ENCODE measurements around the gene P2RX1.

P2RX1 gene

GRCh38 chr17:3915995-3916696 lies at the start of gene P2RX1:
Gene P2RX1, minus strand, starts transcription at chr17:3916465. Its CDS starts 240 bp downstream, at chr17:3916225.
- DNase-seq, result peak; percentile 47

GRCh38 chr17:3965118-3965800 lies 49.0 kb upstream of the P2RX1 start:
- peak; percentile 79 for DNase-seq

DNA sequence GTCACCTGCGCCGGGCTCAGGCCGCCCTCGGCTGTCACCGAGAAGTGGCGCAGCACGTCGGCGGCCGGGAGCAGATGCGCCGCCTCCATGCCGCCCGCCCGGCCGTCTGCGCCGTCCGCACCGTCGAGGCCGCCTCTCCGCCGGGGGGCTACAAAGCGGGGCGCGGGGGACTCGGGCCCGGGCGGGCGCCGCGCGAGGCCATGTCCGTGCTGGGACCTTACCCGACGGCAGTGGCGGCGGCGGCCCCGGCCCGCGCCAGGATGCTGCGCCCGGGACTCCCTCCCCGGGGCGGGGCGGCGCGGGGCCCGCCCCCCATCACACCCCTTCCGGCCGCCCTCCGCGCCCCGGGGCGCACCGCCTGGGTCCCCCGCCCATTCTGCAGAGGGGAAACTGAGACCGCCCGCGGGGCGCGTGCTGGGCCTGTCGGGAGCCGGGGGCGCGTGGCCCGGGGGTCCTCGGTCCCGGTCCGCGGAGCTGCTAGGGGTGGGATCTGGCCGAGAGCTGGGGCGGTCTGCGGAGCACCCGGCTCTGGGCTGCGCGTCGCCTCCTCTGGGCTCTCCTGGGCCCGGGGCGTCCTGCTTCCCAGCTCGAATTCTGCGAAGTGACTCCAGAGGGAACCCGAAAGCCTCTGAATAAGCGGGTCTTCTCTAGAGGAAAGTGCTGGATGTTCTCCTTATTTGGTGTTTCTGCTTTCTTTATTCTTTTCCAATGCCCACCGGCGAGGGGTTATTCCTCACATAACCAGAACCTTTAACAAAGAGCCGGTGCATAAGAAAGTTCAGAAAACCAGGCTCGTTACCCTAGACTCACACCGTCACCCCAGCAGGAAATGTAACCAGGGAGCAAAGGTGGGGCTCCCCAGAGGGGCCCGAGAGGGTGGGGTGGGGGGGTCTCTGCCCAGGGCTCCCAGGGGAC lies 48.2 kb upstream of the P2RX1 start, which contains the start of gene ATP2A3:
TSS of gene ATP2A3 (minus strand) at position 235 of the 915 bp plus-strand sequence. CDS start at position 89, 146 bp downstream.
- peak; percentile 83 for DNase-seq

DNA sequence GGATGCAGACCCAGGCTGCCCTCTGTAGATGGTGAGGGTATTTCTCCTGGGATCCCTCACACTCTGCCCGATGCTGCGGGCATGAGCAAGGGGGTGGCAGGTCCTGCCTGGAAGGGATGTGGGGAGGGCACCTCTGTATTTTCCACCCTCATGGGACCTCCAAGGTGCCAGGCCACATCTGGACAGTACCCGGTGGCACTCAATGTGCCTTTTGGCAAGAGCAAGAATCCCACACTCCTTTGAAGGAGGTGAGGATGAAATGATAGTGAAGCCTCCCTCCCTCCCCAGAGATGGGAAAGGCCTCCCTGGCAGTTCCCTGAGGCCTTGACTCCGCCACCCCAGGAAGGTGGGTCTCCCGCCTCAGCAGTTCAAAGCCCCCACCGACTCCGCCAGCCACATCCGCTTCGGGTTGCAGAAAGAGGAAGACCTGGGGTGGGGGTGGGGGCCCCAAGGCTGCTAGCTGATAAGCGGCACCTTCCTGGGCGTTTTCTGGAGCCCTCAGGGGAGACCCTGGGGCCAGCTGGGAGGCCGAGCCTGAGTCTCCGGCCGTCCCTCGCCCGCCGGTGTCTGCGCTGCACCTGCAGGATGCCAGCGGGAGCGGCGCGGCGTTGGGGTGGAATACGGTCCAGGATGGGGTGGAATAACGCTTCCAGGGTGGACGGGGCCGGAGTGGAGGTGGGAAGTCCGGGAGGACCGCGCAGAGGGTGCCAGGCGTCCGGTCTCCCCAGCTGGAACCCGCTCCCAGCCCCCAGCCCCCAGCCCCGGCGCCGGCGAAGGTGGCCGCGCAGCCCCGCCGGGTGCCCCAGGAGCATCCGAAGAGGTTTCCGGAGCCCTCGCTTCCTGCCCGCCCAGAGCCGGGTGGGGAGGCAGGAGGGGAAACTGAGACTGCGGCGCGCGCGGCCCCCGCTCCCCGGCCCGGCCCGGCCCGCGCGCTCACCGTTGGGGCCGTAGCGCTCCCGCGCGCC lies 47.3 kb upstream of the P2RX1 start:
- peak; percentile 89 for DNase-seq

- DNase-seq, result no peak
Observed at GRCh38 chr17:3962965-3963236, 46.6 kb upstream of the P2RX1 start.

DNA sequence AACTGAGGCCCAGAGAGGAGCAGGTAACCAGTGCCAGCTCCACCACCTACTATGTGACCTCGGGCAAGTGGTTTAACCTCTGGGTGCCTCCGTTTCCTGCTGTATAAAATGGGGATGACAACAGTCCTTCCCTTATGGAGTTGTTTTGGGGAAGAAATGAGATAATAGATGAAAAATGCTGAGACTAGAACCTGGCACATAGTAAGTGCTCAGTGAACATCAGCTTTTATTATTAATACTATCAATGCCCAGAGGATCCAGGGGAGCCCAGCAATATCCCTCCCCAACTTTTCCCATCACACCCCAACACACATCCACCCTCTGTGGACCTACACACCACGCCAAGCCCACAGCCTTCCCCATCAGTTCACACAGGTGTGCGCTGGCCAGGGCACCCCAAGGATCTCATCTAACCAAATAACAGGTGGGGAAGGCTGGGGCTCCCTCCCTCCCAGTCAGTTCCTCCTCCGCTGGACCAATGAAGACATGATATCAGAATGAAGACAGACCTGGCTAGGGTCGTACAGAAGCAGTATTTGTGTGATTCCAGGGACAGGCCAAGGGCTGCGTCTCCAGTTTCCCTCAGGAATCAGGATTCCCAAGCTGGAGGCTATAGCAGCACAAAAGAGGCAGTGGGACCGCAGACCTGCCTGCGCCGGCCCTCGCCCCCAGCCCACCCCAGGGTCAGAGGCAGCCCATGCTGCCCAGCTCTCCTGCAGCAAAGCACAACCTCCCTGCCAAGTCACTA lies 46.1 kb upstream of the P2RX1 start:
- DNase-seq, result peak; percentile 0

DNA sequence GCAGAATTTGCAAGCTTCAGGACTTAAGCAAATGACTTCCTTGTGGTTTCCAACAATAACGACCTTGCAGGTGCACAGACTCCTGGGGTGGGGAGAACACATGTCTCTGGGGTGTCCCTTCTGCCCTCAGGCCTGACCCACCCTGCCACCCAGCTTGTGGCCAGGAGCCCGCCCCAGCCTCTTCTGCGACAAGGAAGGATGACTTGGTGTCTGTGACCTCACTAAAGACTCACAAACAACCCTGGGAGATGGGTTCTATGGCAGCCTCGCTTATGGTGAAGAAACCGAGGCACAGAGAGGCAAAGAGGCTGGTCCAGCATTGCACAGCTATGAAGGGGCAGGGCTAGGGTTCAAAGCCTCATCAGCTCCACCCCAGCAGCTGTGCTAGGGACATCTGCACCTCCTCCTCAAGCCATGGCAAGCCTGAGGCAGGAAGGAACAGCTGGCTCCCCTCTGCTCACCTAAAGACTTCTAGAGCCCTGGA lies 45.3 kb upstream of the P2RX1 start:
- DNase-seq, result peak; percentile 63

DNA sequence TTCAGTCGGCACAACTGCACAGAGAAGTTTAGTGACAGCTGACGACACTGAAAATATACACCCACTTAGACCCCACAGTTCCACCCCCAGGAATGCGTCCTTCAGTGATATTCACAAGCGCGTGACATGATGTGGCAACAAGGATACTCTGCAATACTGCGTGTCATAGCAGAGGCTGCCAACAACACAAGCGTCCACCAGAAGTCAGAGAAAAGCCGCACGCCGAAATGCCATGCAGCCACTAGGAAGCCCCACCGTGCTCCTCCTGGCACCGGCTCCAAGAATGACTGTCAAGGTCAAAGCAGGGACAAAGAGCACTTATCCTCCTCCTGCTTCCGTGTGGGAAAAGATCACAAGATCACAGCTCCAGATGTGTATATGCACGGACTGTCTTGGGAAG lies 44.5 kb upstream of the P2RX1 start:
- DNase-seq, result no peak

DNA sequence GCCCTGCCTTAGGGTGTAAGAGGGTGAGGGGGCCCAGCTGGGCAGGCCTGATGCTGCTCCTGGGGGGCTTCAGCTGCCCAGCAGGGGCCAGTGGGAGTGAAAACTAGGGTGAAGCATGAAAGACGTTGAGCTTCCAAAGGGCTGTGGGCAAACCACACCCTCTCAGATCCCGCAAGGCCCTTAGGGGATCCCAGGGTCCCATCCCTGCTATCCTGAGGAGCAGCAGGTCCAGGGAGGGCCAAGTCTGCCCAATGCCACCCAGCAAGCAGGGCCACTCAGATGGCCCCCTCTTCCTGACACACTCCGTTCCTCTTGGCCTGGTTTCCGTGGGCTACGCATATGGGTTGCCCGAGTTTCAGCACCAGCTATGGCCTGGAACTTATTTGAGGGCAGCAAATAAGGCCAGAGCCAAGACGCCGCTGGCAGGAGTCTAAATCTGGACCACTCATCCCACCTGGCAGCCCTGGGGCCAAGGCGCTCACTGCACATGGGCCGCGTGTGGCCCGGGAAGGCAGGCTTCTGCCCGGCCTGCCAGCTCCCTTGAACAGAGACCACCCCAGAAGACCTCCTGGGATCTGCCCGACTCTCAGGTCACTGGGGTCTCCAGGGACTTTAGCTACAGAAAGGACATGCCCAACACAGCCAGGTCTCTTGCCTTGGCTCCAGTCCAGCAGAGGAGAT lies 43.8 kb upstream of the P2RX1 start:
- DNase-seq, result no peak

DNA sequence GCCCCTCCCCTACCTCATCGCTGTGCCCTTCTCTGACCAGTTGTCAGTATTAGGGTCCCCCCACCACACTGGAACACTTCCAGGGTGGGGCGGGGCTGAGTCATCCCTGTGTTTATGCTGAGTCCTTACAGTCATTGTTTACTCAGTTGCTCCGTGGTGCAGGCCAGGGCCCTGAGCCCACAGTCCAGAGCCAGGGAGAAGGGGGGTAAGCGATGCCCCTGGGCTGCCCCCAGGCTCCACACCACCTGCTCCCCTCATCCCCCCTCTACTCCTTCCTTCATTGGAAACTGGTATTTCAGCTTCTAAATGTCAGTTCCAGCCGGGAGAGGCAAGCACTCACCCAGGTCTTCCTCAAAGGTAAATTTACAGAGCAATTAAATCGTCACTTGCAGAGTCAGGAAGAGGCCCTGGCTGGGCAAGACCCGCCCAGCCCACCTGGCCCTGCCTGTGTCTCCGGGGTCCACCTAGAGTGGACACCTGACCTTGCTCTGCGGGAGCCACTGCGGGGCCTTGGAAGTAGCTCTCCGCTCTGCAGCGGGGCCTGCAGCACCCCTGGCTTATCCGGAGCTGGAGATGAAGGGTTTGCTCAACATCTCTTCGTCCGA lies 43.1 kb upstream of the P2RX1 start:
- peak; percentile 26 for DNase-seq

GRCh38 chr17:3957735-3958599 lies 41.7 kb upstream of the P2RX1 start:
- no peak for DNase-seq

DNA sequence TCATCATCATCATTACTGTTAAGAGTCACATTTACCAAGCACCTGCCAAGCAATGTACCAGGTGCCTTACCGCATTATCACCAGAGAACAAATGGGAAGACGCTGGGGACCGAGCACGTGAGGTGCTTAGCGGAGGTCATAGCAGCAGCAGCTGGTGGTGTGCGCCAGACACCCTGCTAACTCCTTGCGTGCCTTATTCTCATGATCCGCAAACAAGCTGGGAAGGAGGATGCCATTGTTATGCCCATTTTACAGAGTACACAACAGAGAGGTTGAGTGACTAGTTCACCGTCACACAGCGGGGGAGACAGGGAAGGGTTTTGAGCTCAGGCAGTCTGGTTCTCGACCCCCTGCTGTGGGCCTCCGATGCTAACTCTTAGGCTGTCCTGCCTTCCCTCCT lies 40.7 kb upstream of the P2RX1 start:
- no peak for DNase-seq

GRCh38 chr17:3956327-3956957 lies 40.2 kb upstream of the P2RX1 start:
- no peak for DNase-seq

GRCh38 chr17:3955673-3955988 lies 39.4 kb upstream of the P2RX1 start:
- no peak for DNase-seq

DNA sequence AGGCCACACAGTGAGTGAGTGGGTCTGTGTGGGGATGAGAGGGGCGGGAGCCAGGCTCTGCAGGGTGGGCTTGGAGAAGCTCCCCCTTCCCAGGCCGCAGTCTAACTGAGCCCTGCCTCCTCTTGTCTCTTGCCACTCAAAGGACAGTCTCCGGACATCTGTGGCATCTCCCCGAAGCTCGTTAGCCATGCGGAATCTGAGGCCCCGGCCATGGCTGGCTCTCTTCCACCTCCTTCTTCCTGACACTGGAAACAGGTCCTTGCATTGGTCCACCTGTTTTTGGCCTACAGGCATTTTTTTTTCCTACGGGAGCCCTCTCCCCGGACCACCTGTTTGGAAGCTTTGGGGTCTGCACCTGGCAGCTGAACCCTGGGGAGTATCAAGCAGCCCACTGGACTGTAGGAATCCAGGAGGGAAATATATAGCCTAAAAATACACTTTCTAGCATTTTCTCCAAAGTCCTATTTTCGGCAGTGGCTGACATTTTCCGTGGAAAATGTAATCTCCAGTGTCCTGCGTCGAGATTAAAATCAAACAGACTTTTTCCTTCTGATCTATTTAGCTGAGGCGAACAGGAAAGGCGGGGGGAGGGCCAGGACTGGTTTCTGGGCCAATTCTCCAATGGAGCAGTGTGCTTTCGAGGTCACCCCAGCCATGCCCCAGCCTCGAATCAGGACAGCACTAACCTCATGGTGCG lies 38.9 kb upstream of the P2RX1 start:
- no peak for DNase-seq

DNA sequence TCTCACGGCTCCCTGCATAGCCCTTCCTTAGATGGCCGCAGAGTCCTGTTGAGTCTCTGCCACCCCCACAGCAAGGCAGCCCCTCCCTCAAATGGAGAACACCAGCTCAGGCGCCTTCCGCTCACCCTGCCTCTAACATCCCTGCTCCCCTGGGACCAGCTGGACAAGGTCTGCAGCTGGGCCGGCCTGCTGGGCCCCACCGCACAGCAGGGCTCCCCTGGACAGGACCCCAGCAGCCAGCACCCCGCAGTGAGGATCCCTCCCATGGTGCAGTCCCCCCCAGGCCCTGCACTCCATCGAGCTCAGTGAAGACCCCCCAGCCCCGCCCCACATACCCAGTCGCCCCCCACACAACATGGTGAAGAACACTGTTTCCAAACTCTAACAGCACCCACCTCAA lies 37.8 kb upstream of the P2RX1 start:
- DNase-seq, result no peak

- DNase-seq, result no peak
Observed at GRCh38 chr17:3953542-3953941, 37.3 kb upstream of the P2RX1 start.

DNA sequence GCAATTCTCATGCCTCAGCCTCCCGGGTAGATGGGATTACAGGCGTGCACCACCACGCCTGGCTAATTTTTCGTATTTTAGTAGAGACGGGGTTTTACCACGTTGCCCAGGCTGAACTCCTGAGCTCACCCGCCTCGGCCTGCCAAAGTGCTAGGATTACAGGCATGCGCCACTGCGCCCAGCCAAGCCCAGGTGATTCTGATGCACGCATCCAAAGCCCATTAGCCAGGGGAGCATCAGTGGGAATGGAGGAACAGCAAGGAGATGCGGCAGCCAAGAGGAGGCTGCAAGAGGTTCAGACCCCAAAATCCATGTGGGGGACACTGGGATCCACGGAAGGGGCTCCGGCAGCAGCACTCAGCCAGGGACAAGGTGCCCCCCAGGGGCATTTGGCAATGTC lies 35.9 kb upstream of the P2RX1 start:
- no peak for DNase-seq

All from CD4-positive, alpha-beta T cell treated with Interleukin-17A for 4 hours (primary cell).